ENCODE data around the gene EAF1. TPM values are rescaled to one million over a fixed set of nuclear protein-coding genes. Genes with fewer than 3 reads are reported as not detected.
"Not testable (repeated sequence)": the region's sequence is repeated elsewhere in the genome, so short reads cannot be mapped to it uniquely, and the experiment has no call there.

Gene EAF1
- total and polyA plus RNA-seq, 11 donors: 2.7 to 19.6 (median 9.8) TPM

DNA sequence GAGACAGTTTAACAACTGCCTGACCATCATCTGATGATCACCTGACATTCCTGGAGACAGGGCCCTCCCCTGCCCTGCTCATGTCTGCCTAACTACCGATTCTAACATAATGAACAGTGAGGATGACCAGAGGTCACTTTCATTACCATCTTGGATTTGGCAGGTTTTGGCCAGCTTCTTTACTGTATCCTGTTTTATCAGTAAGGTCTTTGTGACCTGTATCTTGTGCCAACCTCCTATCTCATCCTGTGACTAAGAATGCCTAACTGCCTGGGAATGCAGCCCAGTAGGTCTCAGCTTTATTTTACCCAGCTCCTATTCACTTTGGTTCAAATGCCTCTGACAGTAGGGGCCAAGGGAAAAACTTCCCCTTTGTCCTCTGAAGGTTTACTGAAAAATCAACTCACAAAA, 40.2 kb upstream of the EAF1 start:
- Histone ChIP-seq H3K27me3 (no peaks in the 10 kb centered on the region), H3K36me3 (no peaks in the 10 kb centered on the region), H3K4me3 (no peak overlapping the region), H3K27ac (peak overlapping the region in 6 of 12 donors; percentile 22 to 60 (median 40)), H3K4me1 (peaks cover 0 to 31% (median 1%) of the 10 kb centered on the region in 12 donors), H3K9me3 (peaks cover 0 to 21% (median 7%) of the 10 kb centered on the region in 12 donors)
- WGBS, 4 donors: 21 to 38% (median 29%) methylated on average over 1 of the region's 1 CpG
- intact Hi-C loops (cut with DNase I): no loop called here
- ATAC-seq: peak; percentile 64 to 69 (median 66)
- TF ChIP-seq, protein P1, sequence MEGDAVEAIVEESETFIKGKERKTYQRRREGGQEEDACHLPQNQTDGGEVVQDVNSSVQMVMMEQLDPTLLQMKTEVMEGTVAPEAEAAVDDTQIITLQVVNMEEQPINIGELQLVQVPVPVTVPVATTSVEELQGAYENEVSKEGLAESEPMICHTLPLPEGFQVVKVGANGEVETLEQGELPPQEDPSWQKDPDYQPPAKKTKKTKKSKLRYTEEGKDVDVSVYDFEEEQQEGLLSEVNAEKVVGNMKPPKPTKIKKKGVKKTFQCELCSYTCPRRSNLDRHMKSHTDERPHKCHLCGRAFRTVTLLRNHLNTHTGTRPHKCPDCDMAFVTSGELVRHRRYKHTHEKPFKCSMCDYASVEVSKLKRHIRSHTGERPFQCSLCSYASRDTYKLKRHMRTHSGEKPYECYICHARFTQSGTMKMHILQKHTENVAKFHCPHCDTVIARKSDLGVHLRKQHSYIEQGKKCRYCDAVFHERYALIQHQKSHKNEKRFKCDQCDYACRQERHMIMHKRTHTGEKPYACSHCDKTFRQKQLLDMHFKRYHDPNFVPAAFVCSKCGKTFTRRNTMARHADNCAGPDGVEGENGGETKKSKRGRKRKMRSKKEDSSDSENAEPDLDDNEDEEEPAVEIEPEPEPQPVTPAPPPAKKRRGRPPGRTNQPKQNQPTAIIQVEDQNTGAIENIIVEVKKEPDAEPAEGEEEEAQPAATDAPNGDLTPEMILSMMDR (IDR thresholded peaks at IDR 0.05): no peak
- TF ChIP-seq POLR2A (IDR thresholded peaks at IDR 0.05): no peak
- peak in 2 of 5 donors; percentile 31 to 32 for DNase-seq

- Histone ChIP-seq H3K4me3 (no peak overlapping the region), H3K36me3 (no peaks in the 10 kb centered on the region), H3K9me3 (peaks cover 0 to 21% (median 7%) of the 10 kb centered on the region in 12 donors), H3K4me1 (peaks cover 0 to 31% (median 1%) of the 10 kb centered on the region in 12 donors), H3K27ac (peak overlapping the region in 5 of 12 donors; percentile 28 to 60 (median 42)), H3K27me3 (no peaks in the 10 kb centered on the region)
- TF ChIP-seq, protein P1 (IDR thresholded peaks at IDR 0.05): no peak
- no peak for TF ChIP-seq POLR2A (IDR thresholded peaks at IDR 0.05)
- 66 to 79% (median 70%) methylated on average over 3 of the region's 3 CpGs for WGBS, 4 donors
- ATAC-seq (peak in 2 of 4 donors; percentile 40 to 47), DNase-seq (no peak)
- intact Hi-C loops (cut with DNase I): no loop called here
Measured at GRCh38 chr3:15387735-15388134, 39.7 kb upstream of the EAF1 start.

- H3K4me3 ChIP-seq; H3K27me3 ChIP-seq; H3K27ac ChIP-seq; ATAC-seq; intact Hi-C loops (cut with DNase I); H3K36me3 ChIP-seq; DNase-seq: not testable (repeated sequence)
- Histone ChIP-seq H3K9me3 (peaks cover 0 to 21% (median 7%) of the 10 kb centered on the region in 12 donors), H3K4me1 (peaks cover 0 to 31% (median 1%) of the 10 kb centered on the region in 12 donors)
- WGBS, 4 donors: 92 to 95% (median 95%) methylated on average over 3 of the region's 3 CpGs
Measured at GRCh38 chr3:15388335-15388734, 39.1 kb upstream of the EAF1 start.

- Histone ChIP-seq H3K27ac (no peak overlapping the region), H3K4me3 (no peak overlapping the region), H3K36me3 (no peaks in the 10 kb centered on the region), H3K9me3 (peaks cover 0 to 19% (median 7%) of the 10 kb centered on the region in 12 donors), H3K27me3 (no peaks in the 10 kb centered on the region), H3K4me1 (peaks cover 0 to 13% (median 1%) of the 10 kb centered on the region in 12 donors)
- no peak for DNase-seq
- TF ChIP-seq, protein P1 (IDR thresholded peaks at IDR 0.05): no peak
- TF ChIP-seq POLR2A (IDR thresholded peaks at IDR 0.05): no peak
- 40 to 58% (median 52%) methylated on average over 6 of the region's 6 CpGs for WGBS, 4 donors
- intact Hi-C loops (cut with DNase I): no loop called here
- ATAC-seq: no peak
Measured at GRCh38 chr3:15390460-15390859, 36.9 kb upstream of the EAF1 start.

DNA sequence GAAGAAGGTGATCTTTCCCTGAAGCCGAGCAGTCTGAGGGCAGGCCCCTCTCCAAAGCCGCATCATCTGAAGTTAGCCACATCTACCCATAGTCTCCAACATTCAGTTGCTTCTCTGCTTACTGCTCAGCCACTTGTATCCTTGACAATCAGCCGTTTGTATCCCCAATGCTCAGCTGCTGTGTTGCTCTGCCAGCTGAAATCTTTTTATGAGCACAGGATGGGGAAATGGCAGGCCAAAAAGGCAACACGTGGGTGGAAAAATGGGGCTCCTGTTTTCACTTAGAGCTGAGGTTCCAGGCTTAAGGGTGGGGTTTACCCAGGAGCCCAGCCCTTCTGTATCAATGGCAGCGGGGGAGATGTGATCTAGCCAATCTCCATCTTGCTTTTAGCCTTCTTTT, 36.4 kb upstream of the EAF1 start:
- Histone ChIP-seq H3K9me3 (peaks cover 0 to 13% (median 5%) of the 10 kb centered on the region in 12 donors), H3K4me3 (no peak overlapping the region), H3K36me3 (no peaks in the 10 kb centered on the region), H3K27me3 (no peaks in the 10 kb centered on the region), H3K27ac (no peak overlapping the region), H3K4me1 (peaks cover 0 to 13% (median 1%) of the 10 kb centered on the region in 12 donors)
- intact Hi-C loops (cut with DNase I): no loop called here
- no peak for ATAC-seq
- WGBS, 4 donors: 72 to 76% (median 72%) methylated on average over 5 of the region's 5 CpGs
- no peak for DNase-seq
- TF ChIP-seq POLR2A (IDR thresholded peaks at IDR 0.05): no peak
- TF ChIP-seq, protein P1 (IDR thresholded peaks at IDR 0.05): no peak

DNA sequence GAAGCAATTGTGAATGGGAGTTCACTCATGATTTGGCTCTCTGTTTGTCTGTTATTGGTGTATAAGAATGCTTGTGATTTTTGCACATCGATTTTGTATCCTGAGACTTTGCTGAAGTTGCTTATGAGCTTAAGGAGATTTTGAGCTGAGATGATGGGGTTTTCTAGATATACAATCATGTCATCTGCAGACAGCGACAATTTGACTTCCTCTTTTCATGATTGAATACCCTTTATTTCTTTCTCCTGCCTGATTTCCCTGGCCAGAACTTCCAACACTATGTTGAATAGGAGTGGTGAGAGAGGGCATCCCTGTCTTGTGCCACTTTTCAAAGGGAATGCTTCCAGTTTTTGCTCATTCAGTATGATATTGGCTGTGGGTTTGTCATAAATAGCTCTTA, 34.1 kb upstream of the EAF1 start:
- H3K36me3 ChIP-seq; H3K27me3 ChIP-seq; DNase-seq; intact Hi-C loops (cut with DNase I); H3K4me3 ChIP-seq; H3K4me1 ChIP-seq; H3K27ac ChIP-seq; H3K9me3 ChIP-seq; ATAC-seq: not testable (repeated sequence)
- WGBS, 4 donors: 80 to 96% (median 89%) methylated on average over 2 of the region's 2 CpGs
